Kidney epithelial cell (primary cell): Measurements from ENCODE around the gene MBD3L2B. TPM values are rescaled to one million over a fixed set of nuclear protein-coding genes. Genes with fewer than 3 reads are reported as not detected.
"Not testable (repeated sequence)": the region's sequence is repeated elsewhere in the genome, so short reads cannot be mapped to it uniquely, and the experiment has no call there.

Experiments used
- DNase-seq: peaks from one replicate; pipeline ENCODE4 v3.0.0-alpha.2; 2010; ENCODE audit warnings: low read depth
- H3K27me3 ChIP-seq: 2 replicates; pipeline ENCODE4 v1.6.0; 2011; ENCODE audit warnings: low read length; ENCODE audit not compliant: control insufficient read depth, insufficient read depth
- H3K36me3 ChIP-seq: 2 replicates; pipeline ENCODE4 v1.5.1; 2011; ENCODE audit warnings: low read length; ENCODE audit not compliant: control insufficient read depth, insufficient read depth
- H3K4me3 ChIP-seq: 2 replicates; pipeline ENCODE4 v1.5.1; 2011; ENCODE audit warnings: low read depth, mild to moderate bottlenecking, control low read depth, low read length
- total RNA-seq: library from RNA; depleted of rRNA; stranded (reverse); fragments of >200 nt; gene quantifications from 2 replicates; pipeline ENCODE4 v1.2.3, GENCODE V29; 2015
- TF ChIP-seq, protein P1 (sequence below): IDR thresholded peaks from 2 replicates; pipeline ENCODE4 v1.5.1; 2011; ENCODE audit warnings: mild to moderate bottlenecking, moderate library complexity, low read length, control low read depth, inconsistent platforms; ENCODE audit not compliant: insufficient read depth, poor library complexity, severe bottlenecking

Gene MBD3L2B
- total RNA-seq, 1 donor from 2014 or later = not detected

DNA sequence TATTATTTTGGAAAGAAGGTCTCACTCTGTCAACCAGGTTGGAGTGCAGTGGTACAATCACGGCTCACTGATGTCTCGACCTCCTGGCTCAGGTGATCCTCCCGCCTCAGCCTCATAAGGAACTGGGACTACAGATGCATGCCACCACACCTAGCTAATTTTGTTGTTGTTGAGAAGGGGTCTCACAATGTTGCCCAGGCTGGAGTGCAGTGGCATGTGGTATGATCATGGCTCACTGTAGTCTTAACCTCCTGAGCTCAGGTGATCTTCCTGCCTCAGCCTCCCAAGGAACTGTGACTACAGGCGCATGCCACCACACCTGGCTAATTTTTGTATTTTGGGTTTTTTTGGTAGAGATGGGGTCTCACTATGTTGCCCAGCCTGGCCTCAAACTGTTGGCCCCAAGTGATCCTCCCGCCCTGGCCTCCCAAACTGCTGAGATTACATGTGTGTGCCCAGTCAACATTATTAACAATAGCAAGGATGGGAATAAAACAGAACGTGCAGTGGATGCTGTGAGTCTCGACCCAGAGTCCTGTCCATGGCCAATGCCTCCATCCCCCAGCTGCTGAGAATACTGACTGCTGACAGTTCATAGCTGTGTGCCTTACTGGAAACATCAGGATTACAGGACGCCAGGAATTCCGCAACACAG, 42.7 kb upstream of the MBD3L2B start:
- TF ChIP-seq, protein P1, sequence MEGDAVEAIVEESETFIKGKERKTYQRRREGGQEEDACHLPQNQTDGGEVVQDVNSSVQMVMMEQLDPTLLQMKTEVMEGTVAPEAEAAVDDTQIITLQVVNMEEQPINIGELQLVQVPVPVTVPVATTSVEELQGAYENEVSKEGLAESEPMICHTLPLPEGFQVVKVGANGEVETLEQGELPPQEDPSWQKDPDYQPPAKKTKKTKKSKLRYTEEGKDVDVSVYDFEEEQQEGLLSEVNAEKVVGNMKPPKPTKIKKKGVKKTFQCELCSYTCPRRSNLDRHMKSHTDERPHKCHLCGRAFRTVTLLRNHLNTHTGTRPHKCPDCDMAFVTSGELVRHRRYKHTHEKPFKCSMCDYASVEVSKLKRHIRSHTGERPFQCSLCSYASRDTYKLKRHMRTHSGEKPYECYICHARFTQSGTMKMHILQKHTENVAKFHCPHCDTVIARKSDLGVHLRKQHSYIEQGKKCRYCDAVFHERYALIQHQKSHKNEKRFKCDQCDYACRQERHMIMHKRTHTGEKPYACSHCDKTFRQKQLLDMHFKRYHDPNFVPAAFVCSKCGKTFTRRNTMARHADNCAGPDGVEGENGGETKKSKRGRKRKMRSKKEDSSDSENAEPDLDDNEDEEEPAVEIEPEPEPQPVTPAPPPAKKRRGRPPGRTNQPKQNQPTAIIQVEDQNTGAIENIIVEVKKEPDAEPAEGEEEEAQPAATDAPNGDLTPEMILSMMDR = no peak
- no peaks in the 10 kb centered on the region for H3K27me3 ChIP-seq
- no peaks in the 10 kb centered on the region for H3K36me3 ChIP-seq
- no peak overlapping the region for H3K4me3 ChIP-seq
- DNase-seq = no peak

DNA sequence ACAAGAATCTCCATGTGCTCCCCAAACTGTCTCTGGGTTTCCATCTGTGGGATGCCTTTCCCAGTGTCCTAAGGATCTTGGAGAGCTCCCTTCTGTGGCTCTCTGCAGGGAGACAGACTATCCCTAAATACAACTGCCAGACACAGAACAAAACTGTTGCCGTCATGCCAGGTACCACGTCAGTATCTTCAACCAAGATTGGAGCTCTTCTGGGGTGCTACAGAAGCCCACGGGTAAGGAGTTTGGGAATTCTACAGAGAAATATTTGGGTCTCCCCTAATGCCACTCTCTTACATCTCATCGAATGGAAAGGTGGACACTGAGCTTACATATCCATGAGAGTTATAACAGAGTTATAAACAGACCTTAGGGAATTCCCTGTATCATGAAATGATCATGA, 42.1 kb upstream of the MBD3L2B start:
- DNase-seq = no peak
- TF ChIP-seq, protein P1 = no peak
- H3K4me3 ChIP-seq = no peak overlapping the region
- no peaks in the 10 kb centered on the region for H3K36me3 ChIP-seq
- H3K27me3 ChIP-seq = no peaks in the 10 kb centered on the region

DNA sequence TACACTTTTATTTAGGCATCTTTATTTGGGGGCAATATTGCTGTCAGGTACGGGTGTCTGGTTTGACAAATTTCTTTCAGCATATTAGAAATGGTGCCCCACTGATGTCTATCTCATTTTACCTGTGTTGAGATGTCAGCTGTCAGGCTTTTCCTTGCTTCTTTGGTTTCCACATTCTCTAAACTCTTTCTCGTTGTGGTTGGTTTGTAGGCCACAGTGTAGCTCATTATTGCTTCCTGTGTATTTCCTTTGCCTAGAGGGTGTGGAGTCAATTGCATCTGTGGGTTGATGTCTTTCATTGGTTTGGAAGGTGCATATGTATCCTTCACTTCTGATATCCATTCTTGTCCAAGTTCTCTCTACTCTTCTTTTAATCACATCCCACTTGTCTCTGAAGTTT, 38.7 kb upstream of the MBD3L2B start:
- H3K36me3 ChIP-seq, DNase-seq, H3K27me3 ChIP-seq, H3K4me3 ChIP-seq: not testable (repeated sequence)

DNA sequence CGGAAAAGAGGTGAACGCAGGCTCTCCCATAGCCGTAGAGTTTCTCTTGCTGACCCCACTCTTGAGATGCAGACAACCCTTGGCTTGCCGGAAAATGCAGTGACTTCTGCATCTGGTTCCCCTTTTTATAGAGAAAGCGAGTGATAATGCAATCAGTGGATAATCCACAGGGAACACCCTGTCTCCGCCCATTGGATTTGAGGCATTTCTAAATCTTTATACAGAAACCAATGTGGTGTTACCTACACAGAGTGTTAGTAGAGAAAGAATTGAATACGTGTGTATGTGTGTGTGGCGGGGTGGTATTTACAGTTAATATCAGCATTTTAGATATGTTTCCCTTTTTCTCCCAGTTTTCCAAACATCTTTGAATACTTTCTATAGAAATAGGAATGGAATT, 37.3 kb upstream of the MBD3L2B start, which contains the start of gene MBD3L3:
Gene MBD3L3, minus strand, starts transcription at position 101 of the 400 bp plus-strand sequence. Its CDS starts 71 bp downstream, at position 30.
- not testable (repeated sequence) for DNase-seq, H3K36me3 ChIP-seq, H3K4me3 ChIP-seq, H3K27me3 ChIP-seq

DNA sequence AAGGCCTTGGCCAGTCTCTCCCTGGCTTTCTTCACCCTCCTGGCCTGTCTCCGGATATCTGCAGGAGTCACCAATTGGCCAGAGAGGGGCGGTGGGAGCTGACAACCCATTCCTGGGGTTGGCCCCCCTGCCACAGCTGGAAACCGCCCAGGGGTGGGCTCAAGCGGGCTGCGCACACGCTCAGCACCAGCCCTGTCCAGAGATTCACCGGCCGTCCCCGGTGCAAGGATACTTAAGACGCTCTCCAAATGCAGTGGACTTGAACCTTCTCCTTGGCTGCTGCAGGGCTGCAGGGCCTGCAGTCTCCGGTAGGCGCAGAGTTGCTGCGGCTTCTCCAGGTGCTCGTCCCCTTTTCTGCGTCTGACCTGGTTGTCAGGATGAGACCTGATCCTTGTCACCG, 35.1 kb upstream of the MBD3L2B start:
- H3K4me3 ChIP-seq, H3K36me3 ChIP-seq, DNase-seq, H3K27me3 ChIP-seq: not testable (repeated sequence)

DNA sequence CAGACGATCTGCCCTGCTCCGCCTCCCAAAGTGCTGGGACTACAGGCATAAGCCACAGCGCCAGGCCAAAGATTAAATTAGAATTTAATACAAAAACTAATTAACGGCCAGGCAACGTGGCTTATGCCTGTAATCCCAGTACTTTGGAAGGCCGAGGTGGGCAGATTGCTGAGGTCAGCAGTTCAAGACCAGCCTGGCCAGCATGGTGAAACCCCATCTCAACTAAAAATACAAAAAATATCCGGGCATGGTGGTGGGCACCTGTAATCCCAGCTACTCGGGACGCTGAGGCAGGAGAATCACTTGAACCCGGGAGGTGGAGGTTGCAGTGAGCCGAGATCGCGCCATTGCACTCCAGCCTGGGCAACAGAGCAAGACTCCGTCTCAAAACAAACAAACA, 34.4 kb upstream of the MBD3L2B start:
- not testable (repeated sequence) for DNase-seq, H3K36me3 ChIP-seq, H3K27me3 ChIP-seq, H3K4me3 ChIP-seq

DNA sequence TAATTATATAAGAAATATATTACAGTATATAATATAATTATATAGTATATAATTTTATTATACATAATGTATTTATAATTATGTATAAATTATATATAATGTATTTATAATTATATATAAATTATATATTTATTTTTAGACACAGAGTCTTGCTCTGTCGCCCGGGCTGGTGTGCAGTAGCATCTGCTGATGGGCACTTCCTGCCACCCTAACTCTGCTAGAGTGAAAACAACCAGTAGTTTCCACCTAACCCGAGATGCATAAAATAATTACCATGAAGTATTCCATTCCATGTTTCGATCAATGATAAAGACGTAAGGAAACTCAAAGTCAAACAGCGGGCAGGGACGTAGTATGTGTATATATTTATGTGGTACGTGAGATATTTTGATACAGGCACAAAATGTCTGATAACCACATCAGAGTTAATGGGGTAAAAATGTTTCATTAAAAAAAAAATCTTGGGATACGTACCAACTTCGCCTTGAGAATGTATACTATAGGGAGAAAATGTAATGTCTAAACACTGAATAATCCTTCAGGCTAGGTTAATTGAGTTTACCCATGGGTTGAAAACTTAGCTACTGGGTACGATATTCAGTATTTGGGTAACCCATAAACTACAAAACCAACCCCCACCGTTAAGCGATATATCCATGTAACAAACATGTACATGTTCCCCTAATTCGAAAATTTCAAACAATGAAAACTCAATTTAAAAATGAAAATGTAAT, 33.6 kb upstream of the MBD3L2B start:
- not testable (repeated sequence) for H3K4me3 ChIP-seq, H3K27me3 ChIP-seq, H3K36me3 ChIP-seq, DNase-seq

DNA sequence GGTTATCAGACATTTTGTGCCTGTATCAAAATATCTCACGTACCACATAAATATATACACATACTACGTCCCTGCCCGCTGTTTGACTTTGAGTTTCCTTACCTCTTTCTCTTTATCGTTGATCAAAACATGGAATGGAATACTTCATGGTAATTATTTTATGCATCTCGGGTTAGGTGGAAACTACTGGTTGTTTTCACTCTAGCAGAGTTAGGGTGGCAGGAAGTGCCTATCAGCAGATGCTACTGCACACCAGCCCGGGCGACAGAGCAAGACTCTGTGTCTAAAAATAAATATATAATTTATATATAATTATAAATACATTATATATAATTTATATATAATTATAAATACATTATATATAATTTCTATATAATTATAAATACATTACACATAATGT, 31.7 kb upstream of the MBD3L2B start:
- not testable (repeated sequence) for H3K27me3 ChIP-seq, H3K4me3 ChIP-seq, DNase-seq

DNA sequence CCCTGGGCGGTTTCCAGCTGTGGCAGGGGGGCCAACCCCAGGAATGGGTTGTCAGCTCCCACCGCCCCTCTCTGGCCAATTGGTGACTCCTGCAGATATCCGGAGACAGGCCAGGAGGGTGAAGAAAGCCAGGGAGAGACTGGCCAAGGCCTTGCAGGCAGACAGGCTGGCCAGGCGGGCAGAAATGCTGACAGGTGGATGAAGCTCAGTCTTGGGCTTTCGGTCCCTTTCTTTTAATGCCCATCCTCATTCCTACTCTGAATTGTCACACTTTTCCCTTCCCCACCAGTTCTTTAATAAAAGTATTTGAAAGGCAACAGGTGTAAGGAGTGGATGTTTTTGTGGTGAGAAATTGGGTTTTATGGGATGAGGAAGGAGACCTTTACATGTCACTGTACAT, 30.2 kb upstream of the MBD3L2B start:
- H3K27me3 ChIP-seq, DNase-seq, H3K36me3 ChIP-seq, H3K4me3 ChIP-seq: not testable (repeated sequence)

More for the DNA sequence above, 31.7 kb upstream of the MBD3L2B start:
- not testable (repeated sequence) for H3K36me3 ChIP-seq

DNA sequence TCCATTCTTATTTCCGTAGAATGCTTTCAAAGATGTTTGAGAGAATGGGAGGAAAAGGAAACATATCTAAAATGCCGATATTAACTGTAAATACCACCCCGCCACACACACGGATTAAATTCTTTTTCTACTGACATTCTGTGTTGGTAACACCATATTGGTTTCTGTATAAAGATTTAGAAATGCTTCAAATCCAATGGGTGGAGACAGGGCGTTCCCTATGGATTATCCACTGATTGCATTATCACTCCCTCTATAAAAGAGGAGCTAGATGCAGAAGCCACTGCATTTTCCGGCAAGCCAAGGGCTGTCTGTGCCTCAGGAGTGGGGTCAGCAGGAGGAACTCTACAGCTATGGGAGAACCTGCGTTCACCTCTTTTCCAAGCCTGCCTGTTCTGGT, 27.8 kb upstream of the MBD3L2B start, which contains the start of gene MBD3L2:
Gene MBD3L2, plus strand, starts transcription at position 301 of the 400 bp plus-strand sequence. Its CDS starts 53 bp downstream, at position 354.
- not testable (repeated sequence) for H3K27me3 ChIP-seq, H3K4me3 ChIP-seq, H3K36me3 ChIP-seq, DNase-seq

DNA sequence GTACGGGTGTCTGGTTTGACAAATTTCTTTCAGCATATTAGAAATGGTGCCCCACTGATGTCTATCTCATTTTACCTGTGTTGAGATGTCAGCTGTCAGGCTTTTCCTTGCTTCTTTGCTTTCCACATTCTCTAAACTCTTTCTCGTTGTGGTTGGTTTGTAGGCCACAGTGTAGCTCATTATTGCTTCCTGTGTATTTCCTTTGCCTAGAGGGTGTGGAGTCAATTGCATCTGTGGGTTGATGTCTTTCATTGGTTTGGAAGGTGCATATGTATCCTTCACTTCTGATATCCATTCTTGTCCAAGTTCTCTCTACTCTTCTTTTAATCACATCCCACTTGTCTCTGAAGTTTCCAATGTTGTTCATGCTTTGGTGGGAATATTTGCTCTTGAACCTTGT, 20.3 kb upstream of the MBD3L2B start:
- not testable (repeated sequence) for H3K36me3 ChIP-seq, H3K27me3 ChIP-seq, H3K4me3 ChIP-seq, DNase-seq

DNA sequence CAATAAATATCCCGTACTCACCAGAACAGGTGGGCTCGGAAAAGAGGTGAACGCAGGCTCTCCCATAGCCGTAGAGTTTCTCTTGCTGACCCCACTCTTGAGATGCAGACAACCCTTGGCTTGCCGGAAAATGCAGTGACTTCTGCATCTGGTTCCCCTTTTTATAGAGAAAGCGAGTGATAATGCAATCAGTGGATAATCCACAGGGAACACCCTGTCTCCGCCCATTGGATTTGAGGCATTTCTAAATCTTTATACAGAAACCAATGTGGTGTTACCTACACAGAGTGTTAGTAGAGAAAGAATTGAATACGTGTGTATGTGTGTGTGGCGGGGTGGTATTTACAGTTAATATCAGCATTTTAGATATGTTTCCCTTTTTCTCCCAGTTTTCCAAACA, 18.8 kb upstream of the MBD3L2B start, which contains the start of gene MBD3L4:
Gene MBD3L4, minus strand, starts transcription at position 101 of the 400 bp plus-strand sequence. Its CDS starts 35 bp downstream, at position 66.
- not testable (repeated sequence) for H3K36me3 ChIP-seq, DNase-seq, H3K4me3 ChIP-seq, H3K27me3 ChIP-seq

DNA sequence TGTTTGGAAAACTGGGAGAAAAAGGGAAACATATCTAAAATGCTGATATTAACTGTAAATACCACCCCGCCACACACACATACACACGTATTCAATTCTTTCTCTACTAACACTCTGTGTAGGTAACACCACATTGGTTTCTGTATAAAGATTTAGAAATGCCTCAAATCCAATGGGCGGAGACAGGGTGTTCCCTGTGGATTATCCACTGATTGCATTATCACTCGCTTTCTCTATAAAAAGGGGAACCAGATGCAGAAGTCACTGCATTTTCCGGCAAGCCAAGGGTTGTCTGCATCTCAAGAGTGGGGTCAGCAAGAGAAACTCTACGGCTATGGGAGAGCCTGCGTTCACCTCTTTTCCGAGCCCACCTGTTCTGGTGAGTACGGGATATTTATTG, 9.0 kb upstream of the MBD3L2B start, which contains the start of gene MBD3L5:
Gene MBD3L5, plus strand, starts transcription at position 301 of the 400 bp plus-strand sequence. Its CDS starts 34 bp downstream, at position 335.
- DNase-seq, H3K4me3 ChIP-seq, H3K27me3 ChIP-seq, H3K36me3 ChIP-seq: not testable (repeated sequence)
